K562 (cell line): ENCODE measurements around the gene FOXP4. TPM values are rescaled to one million over a fixed set of nuclear protein-coding genes. Genes with fewer than 3 reads are reported as not detected.

Source experiments
- AFF1 ChIP-seq, 2 experiments: fragments of 450-650 bp; IDR thresholded peaks; 2 replicates each; pipeline ENCODE4 v1.6.1; 2018; ENCODE audit warnings: mild to moderate bottlenecking in 2 of 2, low read depth in 1 of 2; ENCODE audit not compliant: partially characterized antibody in 2 of 2
- BCOR ChIP-seq: fragments of 450-650 bp; IDR thresholded peaks from 2 replicates; pipeline ENCODE4 v1.6.1; 2016
- EHMT2 ChIP-seq: fragments of 450-650 bp; IDR thresholded peaks from 2 replicates; pipeline ENCODE4 v1.6.1; 2018; ENCODE audit warnings: antibody characterized with exemption
- ETV6 ChIP-seq, 3 experiments: fragments of 150-350 bp in 1 of 3; sonication (generic) in 1 of 3; formaldehyde crosslinking in 1 of 3; IDR thresholded peaks; 2 replicates each; pipeline versions ENCODE4 v1.6.1 to v1.8.0; 2014 to 2022; ENCODE audit warnings: borderline replicate concordance in 2 of 3, low read depth in 2 of 3, antibody characterized with exemption in 1 of 3, low read length in 1 of 3, mild to moderate bottlenecking in 1 of 3, missing genetic modification reagents in 1 of 3
- HES1 ChIP-seq: fragments of 450-650 bp; IDR thresholded peaks from 2 replicates; pipeline ENCODE4 v1.6.1; 2016; ENCODE audit warnings: low read depth, mild to moderate bottlenecking, moderate library complexity
- JUN ChIP-seq, 2 experiments: sonication (generic) in 1 of 2; formaldehyde crosslinking in 1 of 2; IDR thresholded peaks; 2 replicates each; pipeline versions ENCODE4 v1.6.1 to v1.8.0; 2012 to 2022; ENCODE audit warnings: borderline replicate concordance in 2 of 2, mild to moderate bottlenecking in 2 of 2, improper control_type of control experiment in 1 of 2, low read depth in 1 of 2, low read length in 1 of 2, missing genetic modification reagents in 1 of 2
- LARP7 ChIP-seq: fragments of 450-650 bp; IDR thresholded peaks from 2 replicates; pipeline ENCODE4 v1.6.1; 2016
- MTA2 ChIP-seq: fragments of 450-650 bp; IDR thresholded peaks from 2 replicates; pipeline ENCODE4 v1.6.1; 2016; ENCODE audit warnings: low read depth
- POLR2AphosphoS2 ChIP-seq: IDR thresholded peaks from 2 replicates; pipeline ENCODE4 v1.6.1; 2012; ENCODE audit warnings: low read length, improper control_type of control experiment
- POLR3G ChIP-seq: IDR thresholded peaks from 2 replicates; pipeline ENCODE4 v1.6.1; 2011; ENCODE audit not compliant: insufficient read length, insufficient replicate concordance; ENCODE audit errors: extremely low read depth
- RAD21 ChIP-seq, 2 experiments: fragments of 250-450 bp in 1 of 2; fragments of 450-650 bp in 1 of 2; sonication (Bioruptor Pico) in 1 of 2; formaldehyde crosslinking in 1 of 2; IDR thresholded peaks in 1 of 2; conservative IDR thresholded peaks in 1 of 2; 2 replicates each; pipeline versions ENCODE4 v1.4.0 to v1.8.0; 2020 to 2022; ENCODE audit warnings: mild to moderate bottlenecking in 2 of 2, moderate library complexity in 1 of 2
- RB1 ChIP-seq: fragments of 450-650 bp; IDR thresholded peaks from 2 replicates; pipeline ENCODE4 v1.6.1; 2017; ENCODE audit warnings: low read depth, mild to moderate bottlenecking
- RFX1 ChIP-seq: fragments of 450-650 bp; IDR thresholded peaks from 2 replicates; pipeline ENCODE4 v1.6.1; 2016; ENCODE audit warnings: mild to moderate bottlenecking, moderate library complexity
- SMARCB1 ChIP-seq: IDR thresholded peaks from 2 replicates; pipeline ENCODE4 v1.6.1; 2011; ENCODE audit warnings: improper control_type of control experiment, low read depth; ENCODE audit not compliant: insufficient read length
- TBL1XR1 ChIP-seq, 2 experiments: IDR thresholded peaks; 2 replicates each; pipeline ENCODE4 v1.6.1; 2012; ENCODE audit warnings: improper control_type of control experiment in 2 of 2, low read length in 2 of 2, mild to moderate bottlenecking in 1 of 2
- TRIM28 ChIP-seq: fragments of 450-650 bp; IDR thresholded peaks from 2 replicates; pipeline ENCODE4 v1.6.1; 2017
- ZNF143 ChIP-seq: sonication (generic); formaldehyde crosslinking; IDR thresholded peaks from 2 replicates; pipeline ENCODE4 v1.9.0; 2022; ENCODE audit warnings: mild to moderate bottlenecking, missing genetic modification reagents
- ZNF79 ChIP-seq: fragments of 250-450 bp; sonication (Bioruptor Pico); IDR thresholded peaks from 2 replicates; pipeline ENCODE4 v1.4.0; 2020; ENCODE audit warnings: low read depth, mild to moderate bottlenecking, moderate library complexity
- polyA plus RNA-seq, 8 experiments: library from polyadenylated mRNA; depleted of rRNA in 4 of 8; stranded (reverse) in 5 of 8; unstranded in 3 of 8; fragments of >200 nt; fragmentation: Nextera tagmentation in 2 of 8; fragmentation: Illumina TruSeq in 1 of 8; extraction: Ambion mirVana in 2 of 8; extraction: Trizol in 1 of 8; gene quantifications; 2 replicates each; pipeline versions ENCODE4 v1.2.1 to v1.2.3, GENCODE V29; 2011 to 2014; ENCODE audit warnings: inconsistent platforms in 1 of 8, missing spikeins in 1 of 8
- total RNA-seq, 7 experiments: library from RNA; depleted of rRNA in 6 of 7; stranded (reverse); fragments of >200 nt in 6 of 7; fragmentation: Illumina TruSeq in 2 of 7; extraction: Trizol in 2 of 7; gene quantifications; 2 replicates each; pipeline versions ENCODE4 v1.2.1 to v1.2.3, GENCODE V29; 2011 to 2021; ENCODE audit warnings: low replicate concordance in 1 of 7
- TF ChIP-seq, protein P1 (sequence below): fragments of 450-650 bp; IDR thresholded peaks from 2 replicates; pipeline ENCODE4 v1.7.0; 2016; ENCODE audit warnings: borderline replicate concordance
- TF ChIP-seq, protein P2 (sequence below): fragments of 450-650 bp; formaldehyde crosslinking; conservative IDR thresholded peaks from 2 replicates; pipeline ENCODE4 v1.4.0; 2022; ENCODE audit warnings: mild to moderate bottlenecking, missing genetic modification characterization

The FOXP4 gene
- total and polyA plus RNA-seq, 9 of the 15 experiments (the other 6 are each of a cell fraction or from before 2014, with no cell fraction given), result 0.11 to 29.4 (median 2.3) TPM

GRCh38 chr6:41602864-41603608, 56.9 kb downstream of the FOXP4 start (continued):
- TF ChIP-seq, protein P1, sequence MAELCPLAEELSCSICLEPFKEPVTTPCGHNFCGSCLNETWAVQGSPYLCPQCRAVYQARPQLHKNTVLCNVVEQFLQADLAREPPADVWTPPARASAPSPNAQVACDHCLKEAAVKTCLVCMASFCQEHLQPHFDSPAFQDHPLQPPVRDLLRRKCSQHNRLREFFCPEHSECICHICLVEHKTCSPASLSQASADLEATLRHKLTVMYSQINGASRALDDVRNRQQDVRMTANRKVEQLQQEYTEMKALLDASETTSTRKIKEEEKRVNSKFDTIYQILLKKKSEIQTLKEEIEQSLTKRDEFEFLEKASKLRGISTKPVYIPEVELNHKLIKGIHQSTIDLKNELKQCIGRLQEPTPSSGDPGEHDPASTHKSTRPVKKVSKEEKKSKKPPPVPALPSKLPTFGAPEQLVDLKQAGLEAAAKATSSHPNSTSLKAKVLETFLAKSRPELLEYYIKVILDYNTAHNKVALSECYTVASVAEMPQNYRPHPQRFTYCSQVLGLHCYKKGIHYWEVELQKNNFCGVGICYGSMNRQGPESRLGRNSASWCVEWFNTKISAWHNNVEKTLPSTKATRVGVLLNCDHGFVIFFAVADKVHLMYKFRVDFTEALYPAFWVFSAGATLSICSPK, result no peak
- TF ChIP-seq HES1 (no peak), BCOR (peak; percentile 97), TBL1XR1 (IDR thresholded peaks at IDR 0.05; ENCODE audit: low read length in 2 of 2) (0 out of 4 replicates have a peak, but pooled peaks of 1 of the 2 experiments have one; percentile 31), AFF1 (IDR thresholded peaks at IDR 0.05; ENCODE audit: low read depth in 1 of 2, partially characterized antibody in 2 of 2) (no peak), POLR2AphosphoS2 (no peak), MTA2 (no peak), POLR3G (no peak), ZNF143 (CRISPR knock-in tag) (peak; percentile 22; the same call in 1 of the 2 replicates), RFX1 (no peak), JUN (IDR thresholded peaks at IDR 0.05; ENCODE audit: borderline replicate concordance, low read depth, low read length) (0 out of 2 replicates have a peak, but pooled peaks have one; percentile 12), JUN (CRISPR knock-in tag; IDR thresholded peaks at IDR 0.05; ENCODE audit: borderline replicate concordance) (no peak), ZNF79 (CRISPR knock-in tag) (no peak), RB1 (no peak), LARP7 (no peak), SMARCB1 (no peak), ETV6 (IDR thresholded peaks at IDR 0.05; ENCODE audit: borderline replicate concordance in 1 of 2, low read depth in 2 of 2, low read length in 1 of 2) (no peak), ETV6 (CRISPR knock-in tag; IDR thresholded peaks at IDR 0.05; ENCODE audit: borderline replicate concordance) (no peak), RAD21 (CRISPR knock-in tag; conservative IDR thresholded peaks at IDR 0.05 in 1 of 2, IDR thresholded peaks at IDR 0.05 in 1 of 2) (peak; percentile 83 to 92), TRIM28 (no peak), EHMT2 (no peak)
- TF ChIP-seq, protein P2, sequence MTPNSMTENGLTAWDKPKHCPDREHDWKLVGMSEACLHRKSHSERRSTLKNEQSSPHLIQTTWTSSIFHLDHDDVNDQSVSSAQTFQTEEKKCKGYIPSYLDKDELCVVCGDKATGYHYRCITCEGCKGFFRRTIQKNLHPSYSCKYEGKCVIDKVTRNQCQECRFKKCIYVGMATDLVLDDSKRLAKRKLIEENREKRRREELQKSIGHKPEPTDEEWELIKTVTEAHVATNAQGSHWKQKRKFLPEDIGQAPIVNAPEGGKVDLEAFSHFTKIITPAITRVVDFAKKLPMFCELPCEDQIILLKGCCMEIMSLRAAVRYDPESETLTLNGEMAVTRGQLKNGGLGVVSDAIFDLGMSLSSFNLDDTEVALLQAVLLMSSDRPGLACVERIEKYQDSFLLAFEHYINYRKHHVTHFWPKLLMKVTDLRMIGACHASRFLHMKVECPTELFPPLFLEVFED (CRISPR knock-in tag), result no peak
